WTC11 (cell line): Measurements from ENCODE around the gene N4BP2L1. TPM values are rescaled to one million over a fixed set of nuclear protein-coding genes. Genes with fewer than 3 reads are reported as not detected.

Experiments
- ATAC-seq: fragments of 200-7000 bp; cut with Tn5 transposase; 2 replicates; pipeline ENCODE4 v1.10.0; 2021; ENCODE audit warnings: mild to moderate bottlenecking, moderate library complexity
- CTCF ChIA-PET: fragments of 300-600 bp; sonication (Branson Sonifier 250); formaldehyde crosslinking; loops from one replicate; lab custom pipeline; 2021; ENCODE audit warnings: antibody characterized with exemption; lab: Charles Lee
- POLR2A ChIA-PET: fragments of 350-600 bp; sonication (Branson Sonifier 250); formaldehyde crosslinking; loops from one replicate; lab custom pipeline; 2021; ENCODE audit warnings: antibody characterized with exemption; lab: Charles Lee
- DNase-seq: peaks from one replicate; pipeline ENCODE4 v3.0.0; 2021; ENCODE audit warnings: low spot score
- H3K27ac Mint-ChIP-seq: 2 replicates; pipeline ENCODE4 v1.8.0; 2021; ENCODE audit warnings: mixed read lengths
- H3K27me3 Mint-ChIP-seq: 2 replicates; pipeline ENCODE4 v1.8.0; 2021; ENCODE audit warnings: low read depth, mild to moderate bottlenecking, moderate library complexity, mixed read lengths
- H3K36me3 Mint-ChIP-seq: 2 replicates; pipeline ENCODE4 v1.8.0; 2021; ENCODE audit warnings: mixed read lengths
- H3K4me1 Mint-ChIP-seq: 2 replicates; pipeline ENCODE4 v1.8.0; 2022; ENCODE audit warnings: mixed read lengths
- H3K4me3 Mint-ChIP-seq: 2 replicates; pipeline ENCODE4 v1.8.0; 2021; ENCODE audit warnings: mild to moderate bottlenecking, moderate library complexity, mixed read lengths
- H3K9me3 Mint-ChIP-seq: 2 replicates; pipeline ENCODE4 v1.8.0; 2021; ENCODE audit warnings: mixed read lengths
- CBFB ChIP-seq: sonication (generic); formaldehyde crosslinking; IDR thresholded peaks from 2 replicates; pipeline ENCODE4 v1.8.1; 2022; ENCODE audit warnings: mild to moderate bottlenecking, low read depth, missing genetic modification reagents
- CREM ChIP-seq: sonication (generic); formaldehyde crosslinking; IDR thresholded peaks from 2 replicates; pipeline ENCODE4 v1.8.1; 2022; ENCODE audit warnings: mild to moderate bottlenecking, missing genetic modification reagents, moderate library complexity
- EMX1 ChIP-seq: fragments of 250-450 bp; sonication (Bioruptor Pico); IDR thresholded peaks from 2 replicates; pipeline ENCODE4 v1.8.0; 2021; ENCODE audit warnings: mild to moderate bottlenecking
- FOXP1 ChIP-seq: sonication (generic); formaldehyde crosslinking; IDR thresholded peaks from 2 replicates; pipeline ENCODE4 v1.8.0; 2022; ENCODE audit warnings: missing genetic modification reagents, mild to moderate bottlenecking, moderate library complexity, borderline replicate concordance
- JAZF1 ChIP-seq: fragments of 250-450 bp; sonication (Bioruptor Pico); IDR thresholded peaks from 2 replicates; pipeline ENCODE4 v1.9.0; 2021; ENCODE audit warnings: moderate library complexity, mild to moderate bottlenecking, inconsistent platforms
- KAT7 ChIP-seq: sonication (generic); formaldehyde crosslinking; IDR thresholded peaks from 2 replicates; pipeline ENCODE4 v1.8.1; 2023; ENCODE audit warnings: missing genetic modification reagents, mild to moderate bottlenecking, borderline replicate concordance
- MXD4 ChIP-seq: fragments of 250-450 bp; sonication (Bioruptor Pico); IDR thresholded peaks from 2 replicates; pipeline ENCODE4 v1.8.0; 2021; ENCODE audit warnings: mild to moderate bottlenecking, moderate library complexity, borderline replicate concordance
- NFE2L1 ChIP-seq: sonication (generic); formaldehyde crosslinking; IDR thresholded peaks from 2 replicates; pipeline ENCODE4 v1.8.1; 2023; ENCODE audit warnings: missing genetic modification reagents
- NFYB ChIP-seq: sonication (generic); formaldehyde crosslinking; conservative IDR thresholded peaks from 2 replicates; pipeline ENCODE4 v1.8.0; 2022; ENCODE audit warnings: low read depth, missing genetic modification reagents
- NR3C1 ChIP-seq: sonication (generic); formaldehyde crosslinking; conservative IDR thresholded peaks from 2 replicates; pipeline ENCODE4 v1.8.1; 2023; ENCODE audit warnings: low read depth, mild to moderate bottlenecking, missing genetic modification reagents
- PRRX2 ChIP-seq: fragments of 250-450 bp; sonication (Bioruptor Pico); IDR thresholded peaks from 2 replicates; pipeline ENCODE4 v1.8.0; 2021; ENCODE audit warnings: mild to moderate bottlenecking
- RORB ChIP-seq: fragments of 250-450 bp; sonication (Bioruptor Pico); IDR thresholded peaks from 2 replicates; pipeline ENCODE4 v1.9.0; 2021; ENCODE audit warnings: mild to moderate bottlenecking
- TEAD1 ChIP-seq: sonication (generic); formaldehyde crosslinking; IDR thresholded peaks from 2 replicates; pipeline ENCODE4 v1.8.0; 2022; ENCODE audit warnings: mild to moderate bottlenecking, missing genetic modification reagents
- TEAD4 ChIP-seq: sonication (generic); formaldehyde crosslinking; IDR thresholded peaks from 2 replicates; pipeline ENCODE4 v1.8.0; 2022; ENCODE audit warnings: mild to moderate bottlenecking, missing genetic modification reagents
- ZNF121 ChIP-seq: sonication (generic); formaldehyde crosslinking; IDR thresholded peaks from 2 replicates; pipeline ENCODE4 v1.8.0; 2023; ENCODE audit warnings: missing genetic modification reagents
- ZNF219 ChIP-seq: sonication (generic); formaldehyde crosslinking; IDR thresholded peaks from 2 replicates; pipeline ENCODE4 v1.8.0; 2023; ENCODE audit warnings: missing genetic modification reagents, mild to moderate bottlenecking, borderline replicate concordance
- ZNF671 ChIP-seq: fragments of 250-450 bp; sonication (Bioruptor Pico); IDR thresholded peaks from 2 replicates; pipeline ENCODE4 v1.8.0; 2021; ENCODE audit warnings: mild to moderate bottlenecking
- total RNA-seq: library from RNA; stranded (reverse); gene quantifications from 3 replicates; pipeline ENCODE4 v1.2.3, GENCODE V29; 2021
- TF ChIP-seq, protein P1 (sequence below): sonication (generic); formaldehyde crosslinking; IDR thresholded peaks from 2 replicates; pipeline ENCODE4 v1.8.1; 2023; ENCODE audit warnings: mild to moderate bottlenecking, missing genetic modification reagents
- TF ChIP-seq, protein P2 (sequence below): sonication (generic); formaldehyde crosslinking; IDR thresholded peaks from 2 replicates; pipeline ENCODE4 v1.8.1; 2022; ENCODE audit warnings: mild to moderate bottlenecking, moderate library complexity, missing genetic modification reagents
- TF ChIP-seq, protein P3 (sequence below): sonication (generic); formaldehyde crosslinking; IDR thresholded peaks from 2 replicates; pipeline ENCODE4 v1.8.1; 2023; ENCODE audit warnings: mild to moderate bottlenecking, missing genetic modification reagents
- TF ChIP-seq, protein P4 (sequence below): sonication (generic); formaldehyde crosslinking; IDR thresholded peaks from 2 replicates; pipeline ENCODE4 v1.8.0; 2023; ENCODE audit warnings: missing genetic modification reagents
- TF ChIP-seq, protein P5 (sequence below): sonication (generic); formaldehyde crosslinking; IDR thresholded peaks from 2 replicates; pipeline ENCODE4 v1.8.0; 2022; ENCODE audit warnings: missing genetic modification reagents

The N4BP2L1 gene
- total RNA-seq, 1 experiment from 2014 or later, result 3.8 TPM

DNA sequence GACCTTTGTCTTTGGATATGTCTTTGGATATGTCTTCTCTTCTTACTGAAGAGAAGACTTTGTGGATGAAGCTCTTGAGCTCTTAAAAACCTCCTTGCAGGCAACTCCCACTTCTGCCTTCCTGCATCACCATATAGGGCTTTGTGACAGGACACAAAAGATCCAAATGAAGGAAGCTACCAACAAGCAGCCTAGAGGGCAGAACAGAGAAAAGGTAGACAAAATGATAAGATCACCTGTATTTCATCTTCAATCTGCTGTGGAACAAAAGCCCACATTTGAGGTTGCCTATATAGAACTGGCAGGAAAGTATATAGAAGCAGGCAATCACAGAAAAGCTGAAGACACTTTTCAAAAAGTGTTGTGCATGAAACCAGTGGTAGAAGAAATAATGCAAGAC, 42.5 kb downstream of the N4BP2L1 start:
- POLR2A ChIA-PET, result no interaction called here

DNA sequence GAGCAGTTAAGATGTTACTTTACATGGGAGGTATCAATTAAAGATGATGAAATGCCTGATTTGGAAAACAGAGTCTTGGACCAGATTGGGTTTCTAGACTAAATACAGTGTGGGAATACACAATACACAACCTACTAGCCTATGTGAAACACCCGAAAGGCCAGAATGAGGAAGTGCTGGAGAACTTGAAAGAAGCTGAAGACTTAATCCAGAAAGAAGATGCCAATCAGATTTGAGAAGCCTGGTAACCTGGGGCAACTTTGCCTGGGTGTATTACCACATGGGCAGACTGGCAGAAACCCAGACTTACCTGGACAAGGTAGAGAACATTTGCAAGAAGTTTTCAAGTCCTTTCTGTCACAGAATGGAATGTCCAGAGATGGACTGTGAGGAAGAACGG, 43.2 kb downstream of the N4BP2L1 start:
- H3K27ac Mint-ChIP-seq, result no peak overlapping the region
- H3K27me3 Mint-ChIP-seq, result no peaks in the 10 kb centered on the region
- no peaks in the 10 kb centered on the region for H3K9me3 Mint-ChIP-seq
- DNase-seq (no peak), ATAC-seq (no peak)
- H3K4me1 Mint-ChIP-seq, result no peaks in the 10 kb centered on the region
- ChIA-PET POLR2A (no interaction called here), CTCF (no interaction called here)
- no peak overlapping the region for H3K4me3 Mint-ChIP-seq
- TF ChIP-seq NFYB (no peak), EMX1 (no peak), RORB (CRISPR knock-in tag) (no peak), JAZF1 (no peak), PRRX2 (CRISPR knock-in tag) (no peak), NR3C1 (no peak), ZNF671 (CRISPR knock-in tag) (no peak), TEAD1 (CRISPR knock-in tag) (no peak), ZNF121 (CRISPR knock-in tag) (no peak), FOXP1 (CRISPR knock-in tag) (no peak), CREM (CRISPR knock-in tag) (no peak), KAT7 (CRISPR knock-in tag) (no peak), CBFB (CRISPR knock-in tag) (no peak), NFE2L1 (CRISPR knock-in tag) (no peak), MXD4 (CRISPR knock-in tag) (no peak), TEAD4 (no peak)
- TF ChIP-seq, protein P1, sequence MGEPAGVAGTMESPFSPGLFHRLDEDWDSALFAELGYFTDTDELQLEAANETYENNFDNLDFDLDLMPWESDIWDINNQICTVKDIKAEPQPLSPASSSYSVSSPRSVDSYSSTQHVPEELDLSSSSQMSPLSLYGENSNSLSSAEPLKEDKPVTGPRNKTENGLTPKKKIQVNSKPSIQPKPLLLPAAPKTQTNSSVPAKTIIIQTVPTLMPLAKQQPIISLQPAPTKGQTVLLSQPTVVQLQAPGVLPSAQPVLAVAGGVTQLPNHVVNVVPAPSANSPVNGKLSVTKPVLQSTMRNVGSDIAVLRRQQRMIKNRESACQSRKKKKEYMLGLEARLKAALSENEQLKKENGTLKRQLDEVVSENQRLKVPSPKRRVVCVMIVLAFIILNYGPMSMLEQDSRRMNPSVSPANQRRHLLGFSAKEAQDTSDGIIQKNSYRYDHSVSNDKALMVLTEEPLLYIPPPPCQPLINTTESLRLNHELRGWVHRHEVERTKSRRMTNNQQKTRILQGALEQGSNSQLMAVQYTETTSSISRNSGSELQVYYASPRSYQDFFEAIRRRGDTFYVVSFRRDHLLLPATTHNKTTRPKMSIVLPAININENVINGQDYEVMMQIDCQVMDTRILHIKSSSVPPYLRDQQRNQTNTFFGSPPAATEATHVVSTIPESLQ (CRISPR knock-in tag), result no peak
- TF ChIP-seq, protein P2, sequence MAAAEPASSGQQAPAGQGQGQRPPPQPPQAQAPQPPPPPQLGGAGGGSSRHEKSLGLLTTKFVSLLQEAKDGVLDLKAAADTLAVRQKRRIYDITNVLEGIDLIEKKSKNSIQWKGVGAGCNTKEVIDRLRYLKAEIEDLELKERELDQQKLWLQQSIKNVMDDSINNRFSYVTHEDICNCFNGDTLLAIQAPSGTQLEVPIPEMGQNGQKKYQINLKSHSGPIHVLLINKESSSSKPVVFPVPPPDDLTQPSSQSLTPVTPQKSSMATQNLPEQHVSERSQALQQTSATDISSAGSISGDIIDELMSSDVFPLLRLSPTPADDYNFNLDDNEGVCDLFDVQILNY, result no peak
- TF ChIP-seq, protein P3, sequence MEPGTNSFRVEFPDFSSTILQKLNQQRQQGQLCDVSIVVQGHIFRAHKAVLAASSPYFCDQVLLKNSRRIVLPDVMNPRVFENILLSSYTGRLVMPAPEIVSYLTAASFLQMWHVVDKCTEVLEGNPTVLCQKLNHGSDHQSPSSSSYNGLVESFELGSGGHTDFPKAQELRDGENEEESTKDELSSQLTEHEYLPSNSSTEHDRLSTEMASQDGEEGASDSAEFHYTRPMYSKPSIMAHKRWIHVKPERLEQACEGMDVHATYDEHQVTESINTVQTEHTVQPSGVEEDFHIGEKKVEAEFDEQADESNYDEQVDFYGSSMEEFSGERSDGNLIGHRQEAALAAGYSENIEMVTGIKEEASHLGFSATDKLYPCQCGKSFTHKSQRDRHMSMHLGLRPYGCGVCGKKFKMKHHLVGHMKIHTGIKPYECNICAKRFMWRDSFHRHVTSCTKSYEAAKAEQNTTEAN (CRISPR knock-in tag), result no peak
- peaks cover 4% of the 10 kb centered on the region; the same call in 1 of the 2 replicates for H3K36me3 Mint-ChIP-seq

More for the DNA sequence above, 42.5 kb downstream of the N4BP2L1 start:
- ATAC-seq, result no peak
- no peaks in the 10 kb centered on the region for H3K27me3 Mint-ChIP-seq
- H3K9me3 Mint-ChIP-seq, result no peaks in the 10 kb centered on the region
- no peak overlapping the region for H3K27ac Mint-ChIP-seq
- H3K36me3 Mint-ChIP-seq, result 0 out of 2 replicates have a peak, but pooled peaks cover 2% of the 10 kb centered on the region
- no peak for DNase-seq
- TF ChIP-seq PRRX2 (CRISPR knock-in tag), result no peak
- no peak for TF ChIP-seq ZNF219 (CRISPR knock-in tag)
- CTCF ChIA-PET, result no interaction called here
- H3K4me1 Mint-ChIP-seq, result peaks cover under 1% of the 10 kb centered on the region
- no peak overlapping the region for H3K4me3 Mint-ChIP-seq

DNA sequence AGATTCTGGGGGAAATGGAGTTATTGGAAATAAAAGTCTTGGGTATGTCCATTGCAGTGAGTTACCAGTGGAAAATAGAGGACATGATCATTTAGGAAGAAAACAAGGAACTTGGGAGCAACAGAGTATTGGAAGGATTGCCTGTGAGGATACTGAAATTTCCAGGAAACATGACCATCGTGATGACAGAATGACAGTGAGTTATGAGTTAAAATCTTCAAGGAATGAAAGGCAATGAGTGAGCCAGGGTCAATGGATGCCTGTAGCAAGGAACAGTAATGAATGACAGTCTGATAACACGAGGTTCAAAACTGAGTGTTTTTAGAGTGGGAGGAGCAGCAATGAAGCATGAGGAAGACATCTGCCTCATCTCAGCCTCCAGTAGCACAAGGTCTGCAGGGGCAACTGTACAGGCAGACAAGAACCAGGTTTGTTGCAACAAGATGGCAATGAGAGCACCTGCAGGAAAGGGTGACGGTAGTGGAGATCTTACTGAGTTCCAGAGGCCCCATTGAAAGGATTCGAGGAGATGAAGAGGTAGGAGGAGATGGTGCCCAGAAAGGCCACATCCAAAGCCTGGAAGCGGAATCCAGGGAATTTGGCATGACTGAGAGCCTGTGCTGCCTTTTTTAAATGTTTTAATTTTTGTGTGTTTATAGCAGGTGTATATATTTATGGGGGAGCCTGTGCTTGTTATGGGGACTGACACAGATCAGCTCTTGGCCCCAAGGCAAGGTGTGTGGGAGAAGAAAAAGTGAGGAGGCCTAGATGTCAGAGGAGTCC, 43.9 kb downstream of the N4BP2L1 start:
- ATAC-seq (no peak), DNase-seq (no peak)
- H3K27ac Mint-ChIP-seq, result no peak overlapping the region
- H3K9me3 Mint-ChIP-seq, result no peaks in the 10 kb centered on the region
- H3K27me3 Mint-ChIP-seq, result no peaks in the 10 kb centered on the region
- CTCF ChIA-PET, result no interaction called here
- TF ChIP-seq, protein P4, sequence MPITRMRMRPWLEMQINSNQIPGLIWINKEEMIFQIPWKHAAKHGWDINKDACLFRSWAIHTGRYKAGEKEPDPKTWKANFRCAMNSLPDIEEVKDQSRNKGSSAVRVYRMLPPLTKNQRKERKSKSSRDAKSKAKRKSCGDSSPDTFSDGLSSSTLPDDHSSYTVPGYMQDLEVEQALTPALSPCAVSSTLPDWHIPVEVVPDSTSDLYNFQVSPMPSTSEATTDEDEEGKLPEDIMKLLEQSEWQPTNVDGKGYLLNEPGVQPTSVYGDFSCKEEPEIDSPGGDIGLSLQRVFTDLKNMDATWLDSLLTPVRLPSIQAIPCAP (CRISPR knock-in tag), result no peak
- TF ChIP-seq, protein P5, sequence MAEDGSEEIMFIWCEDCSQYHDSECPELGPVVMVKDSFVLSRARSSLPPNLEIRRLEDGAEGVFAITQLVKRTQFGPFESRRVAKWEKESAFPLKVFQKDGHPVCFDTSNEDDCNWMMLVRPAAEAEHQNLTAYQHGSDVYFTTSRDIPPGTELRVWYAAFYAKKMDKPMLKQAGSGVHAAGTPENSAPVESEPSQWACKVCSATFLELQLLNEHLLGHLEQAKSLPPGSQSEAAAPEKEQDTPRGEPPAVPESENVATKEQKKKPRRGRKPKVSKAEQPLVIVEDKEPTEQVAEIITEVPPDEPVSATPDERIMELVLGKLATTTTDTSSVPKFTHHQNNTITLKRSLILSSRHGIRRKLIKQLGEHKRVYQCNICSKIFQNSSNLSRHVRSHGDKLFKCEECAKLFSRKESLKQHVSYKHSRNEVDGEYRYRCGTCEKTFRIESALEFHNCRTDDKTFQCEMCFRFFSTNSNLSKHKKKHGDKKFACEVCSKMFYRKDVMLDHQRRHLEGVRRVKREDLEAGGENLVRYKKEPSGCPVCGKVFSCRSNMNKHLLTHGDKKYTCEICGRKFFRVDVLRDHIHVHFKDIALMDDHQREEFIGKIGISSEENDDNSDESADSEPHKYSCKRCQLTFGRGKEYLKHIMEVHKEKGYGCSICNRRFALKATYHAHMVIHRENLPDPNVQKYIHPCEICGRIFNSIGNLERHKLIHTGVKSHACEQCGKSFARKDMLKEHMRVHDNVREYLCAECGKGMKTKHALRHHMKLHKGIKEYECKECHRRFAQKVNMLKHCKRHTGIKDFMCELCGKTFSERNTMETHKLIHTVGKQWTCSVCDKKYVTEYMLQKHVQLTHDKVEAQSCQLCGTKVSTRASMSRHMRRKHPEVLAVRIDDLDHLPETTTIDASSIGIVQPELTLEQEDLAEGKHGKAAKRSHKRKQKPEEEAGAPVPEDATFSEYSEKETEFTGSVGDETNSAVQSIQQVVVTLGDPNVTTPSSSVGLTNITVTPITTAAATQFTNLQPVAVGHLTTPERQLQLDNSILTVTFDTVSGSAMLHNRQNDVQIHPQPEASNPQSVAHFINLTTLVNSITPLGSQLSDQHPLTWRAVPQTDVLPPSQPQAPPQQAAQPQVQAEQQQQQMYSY (CRISPR knock-in tag), result peak; percentile 78
- H3K4me1 Mint-ChIP-seq, result no peaks in the 10 kb centered on the region
- POLR2A ChIA-PET, result no interaction called here
- no peak overlapping the region for H3K4me3 Mint-ChIP-seq
- peaks cover 9% of the 10 kb centered on the region; the same call in 1 of the 2 replicates for H3K36me3 Mint-ChIP-seq
